ENCODE data around the gene BRME1. TPM values are rescaled to one million over a fixed set of nuclear protein-coding genes. Genes with fewer than 3 reads are reported as not detected.

The BRME1 gene
- total RNA-seq, 1 donor from 2014 or later: 2.9 TPM

DNA sequence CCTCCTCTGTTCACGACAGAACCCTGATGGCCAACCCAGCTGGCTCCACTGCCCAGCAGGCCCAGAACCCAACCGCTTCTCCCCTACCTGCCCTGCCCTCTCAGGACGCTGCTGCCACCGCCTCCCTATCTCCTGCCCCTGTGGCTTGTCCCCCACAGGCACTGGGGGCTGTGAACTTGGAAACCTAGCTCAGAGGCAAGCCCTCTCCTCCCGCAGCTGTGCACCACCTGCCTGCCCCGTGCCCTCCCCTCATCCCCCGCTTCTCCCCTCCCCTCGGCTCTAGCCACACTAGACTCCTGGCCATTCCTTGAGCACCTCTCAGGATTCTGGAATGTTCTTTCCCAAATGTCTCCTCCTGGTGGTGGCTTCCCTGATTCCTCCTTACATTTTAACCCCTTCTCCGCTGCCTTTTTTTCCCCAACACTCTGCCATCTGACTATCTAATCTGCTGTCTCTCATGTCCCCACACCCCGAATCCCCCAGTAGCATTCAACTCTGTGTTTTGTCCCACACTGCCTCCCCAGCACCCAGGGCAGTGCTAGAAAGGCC is 22.3 kb downstream of the BRME1 start:
- Mint-ChIP-seq H3K27ac (ENCODE audit: unreplicated experiment) (no peak overlapping the region), H3K36me3 (ENCODE audit: low read depth) (no peaks in the 10 kb centered on the region), H3K27me3 (ENCODE audit: low read depth) (no peaks in the 10 kb centered on the region), H3K4me1 (ENCODE audit: low read depth) (peaks cover 28% of the 10 kb centered on the region), H3K9me3 (ENCODE audit: low read depth) (no peaks in the 10 kb centered on the region), H3K4me3 (ENCODE audit: unreplicated experiment) (no peak overlapping the region)
- no peak for DNase-seq (ENCODE audit: low spot score)
- TF ChIP-seq, protein P1, sequence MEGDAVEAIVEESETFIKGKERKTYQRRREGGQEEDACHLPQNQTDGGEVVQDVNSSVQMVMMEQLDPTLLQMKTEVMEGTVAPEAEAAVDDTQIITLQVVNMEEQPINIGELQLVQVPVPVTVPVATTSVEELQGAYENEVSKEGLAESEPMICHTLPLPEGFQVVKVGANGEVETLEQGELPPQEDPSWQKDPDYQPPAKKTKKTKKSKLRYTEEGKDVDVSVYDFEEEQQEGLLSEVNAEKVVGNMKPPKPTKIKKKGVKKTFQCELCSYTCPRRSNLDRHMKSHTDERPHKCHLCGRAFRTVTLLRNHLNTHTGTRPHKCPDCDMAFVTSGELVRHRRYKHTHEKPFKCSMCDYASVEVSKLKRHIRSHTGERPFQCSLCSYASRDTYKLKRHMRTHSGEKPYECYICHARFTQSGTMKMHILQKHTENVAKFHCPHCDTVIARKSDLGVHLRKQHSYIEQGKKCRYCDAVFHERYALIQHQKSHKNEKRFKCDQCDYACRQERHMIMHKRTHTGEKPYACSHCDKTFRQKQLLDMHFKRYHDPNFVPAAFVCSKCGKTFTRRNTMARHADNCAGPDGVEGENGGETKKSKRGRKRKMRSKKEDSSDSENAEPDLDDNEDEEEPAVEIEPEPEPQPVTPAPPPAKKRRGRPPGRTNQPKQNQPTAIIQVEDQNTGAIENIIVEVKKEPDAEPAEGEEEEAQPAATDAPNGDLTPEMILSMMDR (IDR thresholded peaks at IDR 0.05): peak; percentile 53

DNA sequence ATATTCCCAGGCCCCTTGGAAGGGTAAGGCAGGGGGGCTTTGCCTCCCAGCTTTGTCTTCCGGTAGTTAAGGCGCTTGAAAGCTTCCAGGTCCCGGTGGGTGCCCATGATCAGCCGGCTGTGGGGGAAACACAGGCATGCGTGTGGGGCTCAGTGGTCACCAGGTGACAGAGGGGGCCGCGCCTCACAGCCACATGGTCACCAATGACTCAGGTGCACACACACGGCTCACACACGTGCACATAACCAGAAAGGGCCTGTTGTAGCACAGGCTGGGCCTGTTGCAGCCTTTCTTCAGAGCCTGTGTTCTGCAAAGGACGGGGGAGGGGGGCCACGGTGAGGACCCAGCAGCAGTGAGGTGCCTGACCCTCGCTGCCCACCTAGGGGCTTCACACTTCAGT is 23.1 kb downstream of the BRME1 start:
- H3K9me3 Mint-ChIP-seq (ENCODE audit: low read depth): no peaks in the 10 kb centered on the region
- no peak overlapping the region for H3K4me3 Mint-ChIP-seq (ENCODE audit: unreplicated experiment)
- no peaks in the 10 kb centered on the region for H3K36me3 Mint-ChIP-seq (ENCODE audit: low read depth)
- H3K4me1 Mint-ChIP-seq (ENCODE audit: low read depth): peaks cover 28% of the 10 kb centered on the region
- no peak overlapping the region for H3K27ac Mint-ChIP-seq (ENCODE audit: unreplicated experiment)
- no peak for DNase-seq (ENCODE audit: low spot score)
- TF ChIP-seq, protein P1 (IDR thresholded peaks at IDR 0.05): no peak
- no peaks in the 10 kb centered on the region for H3K27me3 Mint-ChIP-seq (ENCODE audit: low read depth)

- Mint-ChIP-seq H3K27me3 (ENCODE audit: low read depth) (no peaks in the 10 kb centered on the region), H3K4me3 (ENCODE audit: unreplicated experiment) (no peak overlapping the region), H3K36me3 (ENCODE audit: low read depth) (no peaks in the 10 kb centered on the region), H3K27ac (ENCODE audit: unreplicated experiment) (peak overlapping the region; percentile 94), H3K4me1 (ENCODE audit: low read depth) (peaks cover 28% of the 10 kb centered on the region), H3K9me3 (ENCODE audit: low read depth) (no peaks in the 10 kb centered on the region)
- TF ChIP-seq, protein P1 (IDR thresholded peaks at IDR 0.05): no peak
- DNase-seq (ENCODE audit: low spot score): no peak
Measured at GRCh38 chr19:13882419-13882795, 23.5 kb downstream of the BRME1 start.

- TF ChIP-seq, protein P1 (IDR thresholded peaks at IDR 0.05): no peak
- H3K4me1 Mint-ChIP-seq (ENCODE audit: low read depth): peaks cover 28% of the 10 kb centered on the region
- no peaks in the 10 kb centered on the region for H3K36me3 Mint-ChIP-seq (ENCODE audit: low read depth)
- no peaks in the 10 kb centered on the region for H3K27me3 Mint-ChIP-seq (ENCODE audit: low read depth)
- DNase-seq (ENCODE audit: low spot score): no peak
- H3K27ac Mint-ChIP-seq (ENCODE audit: unreplicated experiment): peak overlapping the region; percentile 94
- peak overlapping the region; percentile 31 for H3K4me3 Mint-ChIP-seq (ENCODE audit: unreplicated experiment)
- H3K9me3 Mint-ChIP-seq (ENCODE audit: low read depth): no peaks in the 10 kb centered on the region
Measured at GRCh38 chr19:13881692-13882418, 24.1 kb downstream of the BRME1 start.

DNA sequence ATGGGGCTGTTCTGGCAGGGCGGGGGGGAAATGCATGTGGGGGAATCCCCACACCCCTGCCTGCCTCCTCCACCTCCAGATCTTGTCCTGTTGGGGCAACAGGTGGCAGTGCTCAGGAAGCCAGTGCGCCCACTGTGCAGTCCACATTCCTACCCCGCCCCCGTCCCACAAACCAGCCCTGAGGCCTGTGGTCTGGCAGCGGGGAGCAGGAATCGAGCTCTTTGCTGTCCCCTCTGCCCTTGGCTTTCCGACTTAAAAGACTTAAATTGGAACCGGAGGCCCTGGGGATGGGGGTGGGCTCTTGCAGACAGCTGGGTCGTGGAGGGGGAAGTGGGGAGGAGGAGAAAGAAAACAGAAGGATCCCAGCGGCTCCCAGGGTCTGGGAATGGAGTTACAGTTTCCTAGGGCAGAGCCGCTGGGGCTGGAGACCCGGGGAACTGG is 24.6 kb downstream of the BRME1 start:
- peaks cover 28% of the 10 kb centered on the region for H3K4me1 Mint-ChIP-seq (ENCODE audit: low read depth)
- no peaks in the 10 kb centered on the region for H3K27me3 Mint-ChIP-seq (ENCODE audit: low read depth)
- no peaks in the 10 kb centered on the region for H3K9me3 Mint-ChIP-seq (ENCODE audit: low read depth)
- DNase-seq (ENCODE audit: low spot score): no peak
- no peaks in the 10 kb centered on the region for H3K36me3 Mint-ChIP-seq (ENCODE audit: low read depth)
- peak overlapping the region; percentile 31 for H3K4me3 Mint-ChIP-seq (ENCODE audit: unreplicated experiment)
- H3K27ac Mint-ChIP-seq (ENCODE audit: unreplicated experiment): peak overlapping the region; percentile 94
- TF ChIP-seq, protein P1 (IDR thresholded peaks at IDR 0.05): no peak

Measured in chondrocyte (in vitro differentiated cells).